ENCODE measurements around the gene ZNF385B. TPM values are rescaled to one million over a fixed set of nuclear protein-coding genes. Genes with fewer than 3 reads are reported as not detected.

ZNF385B gene
- total RNA-seq, 1 donor from 2014 or later = 0.25 TPM

DNA sequence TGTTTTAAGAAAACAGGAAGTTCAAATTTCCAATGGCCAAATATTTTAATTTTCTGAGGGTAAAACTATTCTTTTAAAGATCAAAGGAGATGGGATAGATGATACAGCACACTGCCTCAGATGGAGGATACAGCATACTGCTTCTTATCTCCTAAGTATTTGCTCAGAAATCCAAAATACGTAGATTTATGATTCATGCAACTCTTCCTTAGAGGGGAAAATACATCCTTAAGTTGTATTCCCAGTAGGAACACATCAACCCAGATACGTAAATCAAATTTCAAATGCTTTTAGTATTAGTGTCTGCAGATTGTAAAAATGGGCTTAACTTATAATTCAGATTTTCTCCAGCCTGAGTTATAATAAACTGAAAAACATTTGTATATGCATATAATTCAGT lies 235.2 kb downstream of the ZNF385B start:
- TF ChIP-seq CTCF (IDR thresholded peaks at IDR 0.05; ENCODE audit: insufficient read depth, low read length, poor library complexity, severe bottlenecking) = no peak
- Histone ChIP-seq H3K4me3 (ENCODE audit: low read depth, low read length) (no peak overlapping the region), H3K36me3 (ENCODE audit: control insufficient read depth, insufficient read depth, low read length) (no peaks in the 10 kb centered on the region), H3K27me3 (ENCODE audit: control insufficient read depth, insufficient read depth, low read length) (no peaks in the 10 kb centered on the region)
- no peak for DNase-seq (ENCODE audit: low read depth)

DNA sequence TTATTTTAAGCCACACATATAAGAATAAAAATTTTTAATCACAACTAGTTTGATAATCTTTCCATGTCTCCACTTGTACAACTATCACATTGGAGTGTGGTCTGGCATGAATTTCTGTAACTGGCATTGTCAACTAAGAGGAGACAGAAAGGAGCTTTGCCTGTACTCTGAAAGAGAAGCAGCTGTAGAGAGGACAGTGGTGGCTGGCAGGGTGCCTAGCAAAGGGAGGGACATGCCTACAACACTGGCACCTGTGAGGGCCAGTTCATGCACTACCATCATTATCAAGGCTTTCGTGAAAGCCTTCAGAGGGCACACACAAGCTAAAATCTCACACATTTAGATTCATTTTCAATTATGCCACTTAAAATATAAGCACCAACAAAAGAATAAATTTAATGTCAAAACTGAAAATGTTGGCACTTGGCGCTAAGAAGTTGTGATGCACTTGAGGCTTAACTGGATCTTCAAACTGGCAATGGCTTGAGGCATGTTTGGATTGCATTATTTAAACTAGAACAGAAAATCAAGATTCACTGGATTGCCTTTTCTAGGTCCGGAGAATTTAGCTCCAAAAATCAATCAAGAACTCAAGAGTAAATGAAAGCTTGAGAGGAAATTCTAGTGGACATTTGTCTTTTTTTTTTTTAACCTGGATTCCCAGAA lies 238.6 kb downstream of the ZNF385B start:
- Histone ChIP-seq H3K36me3 (ENCODE audit: control insufficient read depth, insufficient read depth, low read length) (no peaks in the 10 kb centered on the region), H3K4me3 (ENCODE audit: low read depth, low read length) (no peak overlapping the region), H3K27me3 (ENCODE audit: control insufficient read depth, insufficient read depth, low read length) (no peaks in the 10 kb centered on the region)
- no peak for DNase-seq (ENCODE audit: low read depth)
- TF ChIP-seq CTCF (IDR thresholded peaks at IDR 0.05; ENCODE audit: insufficient read depth, low read length, poor library complexity, severe bottlenecking) = no peak

- no peak for DNase-seq (ENCODE audit: low read depth)
- no peaks in the 10 kb centered on the region for H3K27me3 ChIP-seq (ENCODE audit: control insufficient read depth, insufficient read depth, low read length)
- H3K36me3 ChIP-seq (ENCODE audit: control insufficient read depth, insufficient read depth, low read length) = no peaks in the 10 kb centered on the region
- H3K4me3 ChIP-seq (ENCODE audit: low read depth, low read length) = no peak overlapping the region
- TF ChIP-seq CTCF (IDR thresholded peaks at IDR 0.05; ENCODE audit: insufficient read depth, low read length, poor library complexity, severe bottlenecking) = no peak
Measured at GRCh38 chr2:179622112-179622511, 239.3 kb downstream of the ZNF385B start.

DNA sequence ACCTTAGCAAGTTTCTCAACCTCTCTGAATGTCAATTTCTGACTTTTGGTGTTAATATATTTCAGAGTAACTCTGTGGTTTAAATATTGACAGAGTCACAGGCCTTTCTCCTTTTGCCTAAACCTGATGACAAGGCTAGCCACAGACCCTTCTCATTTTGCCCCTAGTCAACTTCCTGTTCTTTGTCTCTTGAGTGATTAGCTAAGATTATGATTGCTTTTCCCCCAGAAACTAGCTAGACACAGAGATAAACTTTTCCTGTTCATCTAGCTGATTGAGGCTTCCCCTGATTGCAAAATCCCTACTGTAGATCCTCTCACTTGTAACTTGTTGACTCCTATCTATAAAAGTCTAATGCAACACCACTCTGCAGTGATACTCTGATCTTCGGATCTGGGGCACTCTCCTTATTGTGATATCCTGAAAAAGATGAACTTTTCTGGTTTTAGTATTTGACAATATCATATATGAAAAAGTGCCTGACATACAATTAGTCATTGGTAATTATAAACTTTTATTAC lies 241.4 kb downstream of the ZNF385B start:
- DNase-seq (ENCODE audit: low read depth) = no peak
- Histone ChIP-seq H3K36me3 (ENCODE audit: control insufficient read depth, insufficient read depth, low read length) (no peaks in the 10 kb centered on the region), H3K4me3 (ENCODE audit: low read depth, low read length) (no peak overlapping the region), H3K27me3 (ENCODE audit: control insufficient read depth, insufficient read depth, low read length) (no peaks in the 10 kb centered on the region)
- TF ChIP-seq CTCF (IDR thresholded peaks at IDR 0.05; ENCODE audit: insufficient read depth, low read length, poor library complexity, severe bottlenecking) = no peak

DNA sequence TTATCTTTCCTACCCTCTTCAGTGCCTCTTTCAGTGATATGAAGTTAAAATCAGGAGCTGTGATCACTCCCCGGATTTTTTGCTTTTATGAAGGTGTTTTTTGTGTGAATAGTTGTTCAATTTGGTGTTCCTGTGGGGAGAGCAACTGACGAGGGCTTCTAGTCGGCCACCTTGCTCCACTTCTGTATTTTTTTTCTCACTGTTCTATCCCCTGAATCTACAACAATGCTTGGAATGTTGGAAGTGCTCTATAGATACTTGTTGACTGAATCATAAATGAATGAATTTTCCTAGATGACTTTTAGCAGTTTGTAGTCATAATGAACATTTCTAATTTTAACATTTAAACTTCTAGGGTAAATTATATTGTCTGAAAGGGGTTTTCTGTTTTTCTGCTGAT lies 247.3 kb downstream of the ZNF385B start:
- DNase-seq (ENCODE audit: low read depth) = no peak
- H3K36me3 ChIP-seq (ENCODE audit: control insufficient read depth, insufficient read depth, low read length) = no peaks in the 10 kb centered on the region
- H3K4me3 ChIP-seq (ENCODE audit: low read depth, low read length) = no peak overlapping the region
- no peak for TF ChIP-seq CTCF (IDR thresholded peaks at IDR 0.05; ENCODE audit: insufficient read depth, low read length, poor library complexity, severe bottlenecking)
- no peaks in the 10 kb centered on the region for H3K27me3 ChIP-seq (ENCODE audit: control insufficient read depth, insufficient read depth, low read length)

DNA sequence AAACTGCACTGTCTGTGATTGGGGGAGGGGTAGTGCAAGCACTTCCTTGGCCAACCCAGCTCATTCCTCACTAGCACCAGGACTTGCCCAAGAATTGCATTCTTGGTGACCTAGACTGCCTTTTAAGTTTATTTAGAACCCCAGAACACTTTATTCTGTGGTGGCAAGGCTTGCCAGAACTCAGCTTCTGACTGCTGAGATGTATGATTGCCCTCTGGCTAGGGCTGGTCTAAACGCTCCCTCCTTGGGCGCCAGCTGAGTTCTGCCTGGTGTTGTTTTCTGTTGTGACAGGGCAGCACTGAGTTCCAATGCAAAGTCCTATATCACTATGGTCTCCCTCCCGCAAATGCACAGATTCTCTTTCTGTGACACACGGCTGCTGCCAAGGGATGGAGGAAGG lies 247.7 kb downstream of the ZNF385B start:
- no peak for TF ChIP-seq CTCF (IDR thresholded peaks at IDR 0.05; ENCODE audit: insufficient read depth, low read length, poor library complexity, severe bottlenecking)
- Histone ChIP-seq H3K4me3 (ENCODE audit: low read depth, low read length) (no peak overlapping the region), H3K36me3 (ENCODE audit: control insufficient read depth, insufficient read depth, low read length) (no peaks in the 10 kb centered on the region), H3K27me3 (ENCODE audit: control insufficient read depth, insufficient read depth, low read length) (no peaks in the 10 kb centered on the region)
- DNase-seq (ENCODE audit: low read depth) = no peak

All from kidney epithelial cell (primary cell).